ENCODE results near the gene PLAC9.

PLAC9 gene

DNA sequence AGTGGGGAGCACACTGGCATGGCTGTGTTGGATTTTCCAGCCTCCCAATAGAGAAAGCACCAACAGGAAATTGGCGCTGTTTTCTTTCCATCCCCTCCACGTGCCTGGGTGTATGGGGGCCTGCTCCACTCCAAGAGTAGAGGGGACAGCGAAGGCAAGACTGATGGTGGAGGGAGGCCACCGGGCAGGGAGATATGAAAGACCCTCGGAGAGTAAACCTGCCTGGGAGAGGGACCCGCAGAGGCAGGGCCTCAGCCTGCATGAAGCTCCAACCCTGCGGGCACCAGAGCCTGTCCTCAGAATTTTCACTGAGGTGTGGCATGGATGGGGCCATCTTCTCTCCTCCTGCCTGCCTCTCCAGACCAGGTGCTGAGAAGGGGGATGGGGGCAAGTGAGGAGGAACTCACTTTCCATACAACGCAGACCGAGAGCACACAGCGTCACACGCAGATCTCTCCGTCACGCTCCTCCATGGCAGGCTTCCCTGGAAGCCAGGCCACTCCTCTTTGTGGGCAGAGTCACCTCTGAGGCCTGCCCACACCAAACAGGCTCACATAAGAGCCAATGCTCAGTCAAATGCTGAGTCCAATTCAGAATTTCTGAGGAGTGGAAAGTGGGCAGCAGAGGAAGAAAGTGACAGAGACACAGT is 54.0 kb downstream of the PLAC9 start:
- peak in 1 of 2 donors; percentile 37 for DNase-seq

DNA sequence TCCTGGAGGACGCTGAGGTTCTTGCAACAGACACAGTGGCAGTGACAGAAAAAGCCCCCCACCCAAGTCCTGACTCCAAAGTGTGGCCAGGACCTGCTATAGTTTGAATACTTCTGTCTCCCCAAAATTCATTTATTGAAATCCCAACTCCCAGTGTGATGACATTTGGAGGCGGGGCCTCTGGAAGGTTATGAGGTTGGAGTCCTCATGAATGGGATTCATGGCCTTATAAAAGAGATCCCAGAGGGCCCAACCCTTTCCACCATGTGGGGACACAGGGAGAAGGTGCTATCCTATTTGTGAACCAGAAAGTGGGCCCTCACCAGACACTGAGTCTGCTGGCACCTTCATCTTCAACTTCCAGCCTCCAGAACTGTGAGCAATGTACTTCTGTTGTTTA is 54.5 kb downstream of the PLAC9 start:
- DNase-seq = no peak

DNA sequence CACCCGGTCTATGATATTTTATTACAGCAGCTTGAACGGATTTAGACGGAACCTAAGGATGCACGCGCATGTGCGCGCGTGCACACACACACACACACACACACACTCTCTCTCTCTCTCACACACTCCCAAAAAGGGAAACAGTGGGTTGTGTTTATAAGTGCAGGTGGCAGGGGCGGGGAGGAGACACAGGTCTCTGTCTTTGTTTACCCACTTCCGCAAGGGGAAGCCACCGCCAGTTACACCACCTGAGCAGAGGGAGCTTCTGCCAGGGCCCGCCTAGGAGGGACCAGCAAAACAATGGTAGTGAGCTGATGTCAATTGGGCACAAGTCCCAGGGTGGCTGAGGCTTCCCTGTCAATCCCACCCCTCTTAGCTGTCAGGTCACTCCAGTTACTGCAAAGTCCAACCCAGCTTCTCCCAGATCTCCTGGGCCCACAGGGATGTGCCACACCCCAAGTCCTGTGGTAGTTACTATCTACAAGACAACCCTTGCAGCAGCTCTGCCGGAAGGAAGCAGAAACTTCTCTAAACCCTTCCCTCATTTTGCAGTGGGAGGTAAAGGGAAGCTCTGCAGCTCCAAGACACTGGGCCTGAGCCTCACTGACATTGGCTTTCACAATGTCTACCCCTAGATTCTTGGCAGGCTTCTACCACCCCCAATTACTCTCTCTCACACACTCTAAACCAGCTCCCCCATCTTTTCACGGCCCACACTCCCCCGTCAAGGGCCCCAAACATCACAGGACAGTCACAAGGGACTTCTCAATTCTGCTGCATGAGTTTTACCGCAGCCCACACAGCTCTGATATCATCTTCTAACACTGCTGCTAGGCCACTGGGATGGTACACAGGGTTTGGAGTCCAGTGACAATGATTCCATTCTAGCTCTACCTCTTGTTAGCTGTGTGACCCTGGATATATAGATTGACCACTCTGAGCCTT is 55.2 kb downstream of the PLAC9 start:
- peak; percentile 85 to 90 for DNase-seq

DNA sequence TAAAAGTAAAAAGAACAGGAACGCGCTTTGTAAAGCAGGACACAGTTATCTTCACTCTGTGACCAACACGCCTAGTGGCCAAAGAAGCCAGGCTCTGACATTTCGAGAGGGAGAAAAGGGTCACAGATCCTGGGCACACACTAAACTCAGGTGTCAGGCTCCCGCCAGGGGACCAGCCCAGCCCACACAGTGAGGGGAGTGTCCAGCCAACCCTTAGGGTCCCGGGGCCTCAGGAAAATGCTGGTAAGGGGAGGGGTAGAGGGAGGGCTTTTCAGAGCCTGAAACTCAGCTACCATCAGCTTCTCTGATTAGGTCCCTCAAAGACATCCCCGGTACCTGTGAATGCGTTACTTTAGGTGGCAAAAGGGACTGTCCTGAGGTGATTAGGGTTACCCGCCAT is 56.2 kb downstream of the PLAC9 start:
- no peak for DNase-seq

DNA sequence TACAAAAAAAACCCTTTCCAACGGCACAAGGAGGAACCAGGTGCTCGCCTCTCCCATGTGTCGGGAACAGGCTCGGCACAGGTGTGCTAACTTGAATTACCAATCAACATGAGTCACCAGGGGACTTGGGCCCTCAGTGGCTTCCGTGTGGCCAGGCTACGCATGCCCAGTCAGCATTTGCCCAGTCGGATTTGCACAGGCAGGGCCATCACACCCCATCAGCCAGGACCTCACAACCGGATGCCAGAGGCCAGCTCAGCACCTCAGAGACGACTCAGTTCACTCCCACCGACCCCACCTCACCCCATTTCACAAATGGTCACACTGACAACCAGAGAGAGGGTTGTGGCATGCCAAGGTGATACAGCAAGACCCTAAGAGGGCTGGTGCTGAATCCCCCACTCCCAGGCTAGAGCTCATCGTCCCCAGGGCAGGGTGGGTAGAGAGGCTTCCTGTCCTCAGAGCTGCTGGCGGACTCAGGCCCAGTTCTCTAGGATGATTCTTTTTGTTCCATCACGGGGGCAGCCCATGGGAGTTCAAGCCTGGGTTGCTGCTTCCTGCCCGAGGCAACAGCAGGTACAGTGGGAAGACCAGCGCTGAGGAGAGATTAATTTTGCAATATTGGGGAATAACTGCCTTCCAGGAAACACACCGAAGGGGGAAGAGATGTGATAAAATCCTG is 59.2 kb downstream of the PLAC9 start:
- peak; percentile 39 to 41 for DNase-seq

DNA sequence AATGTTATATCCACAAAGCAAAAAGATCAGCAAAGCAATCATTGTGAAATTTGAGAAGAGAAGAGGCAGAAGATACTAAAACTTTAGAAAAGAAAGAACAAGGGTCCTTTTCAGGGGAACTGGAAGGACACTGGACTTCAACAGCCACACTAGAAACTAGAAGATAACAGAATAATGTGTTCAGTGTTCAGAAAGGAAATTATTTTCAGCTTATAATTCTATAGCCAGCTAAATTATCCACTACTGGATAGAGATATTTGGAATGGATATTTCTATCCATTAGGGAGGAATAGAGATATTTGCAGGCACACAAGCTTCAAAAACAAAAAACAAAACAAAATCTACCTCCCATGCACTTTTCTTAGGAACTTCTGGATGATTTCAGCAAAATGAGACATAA is 60.0 kb downstream of the PLAC9 start:
- no peak for DNase-seq

DNA sequence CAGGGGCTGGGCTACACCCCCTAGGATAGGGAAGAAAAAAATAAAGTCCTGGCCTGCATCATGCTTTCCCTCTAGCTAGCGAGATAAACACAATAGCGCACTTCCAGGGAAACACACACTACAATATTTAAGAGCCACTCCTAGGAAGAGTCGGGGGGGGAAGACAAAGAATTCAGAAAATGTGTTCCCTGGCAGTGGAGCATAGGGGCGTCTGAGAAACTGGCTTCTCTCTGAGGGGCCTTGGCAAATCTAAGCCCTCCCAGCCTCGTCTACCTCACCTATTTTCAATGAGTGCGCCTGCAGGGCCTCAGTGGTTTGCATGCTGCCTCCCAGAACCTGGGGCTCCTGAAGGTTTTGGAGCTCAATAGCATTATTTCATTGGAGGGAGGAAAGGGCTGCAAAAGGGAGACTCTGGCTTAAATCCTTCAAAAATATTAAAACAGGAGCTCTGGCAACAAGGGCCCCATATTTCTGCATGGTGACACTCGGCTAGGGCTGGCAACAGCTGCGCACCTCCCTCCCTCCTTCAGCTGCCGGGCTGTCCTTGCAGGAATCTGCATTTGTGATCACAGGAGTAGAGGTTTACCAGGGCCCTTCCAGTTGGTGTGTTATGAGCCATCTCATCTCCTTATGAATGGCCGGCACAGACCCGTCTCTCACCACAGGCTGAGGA is 62.0 kb downstream of the PLAC9 start:
- no peak for DNase-seq
